GM18951 (cell line): ENCODE measurements around the gene OPCML.

ENCODE experiments used
- POLR2A ChIP-seq: IDR thresholded peaks from 4 replicates; pipeline ENCODE4 v1.6.1; 2011; ENCODE audit warnings: mild to moderate bottlenecking; ENCODE audit not compliant: insufficient read length, insufficient read depth; ENCODE audit errors: extremely low read depth
- in situ Hi-C: fragments of 300-500 bp; cut with MboI; formaldehyde crosslinking; loops from one replicate; pipeline ENCODE4 v1.12.0; 2022; ENCODE audit warnings: low sequenced_read_pairs, mixed read lengths, inconsistent platforms; ENCODE audit not compliant: unreplicated experiment

Gene OPCML

DNA sequence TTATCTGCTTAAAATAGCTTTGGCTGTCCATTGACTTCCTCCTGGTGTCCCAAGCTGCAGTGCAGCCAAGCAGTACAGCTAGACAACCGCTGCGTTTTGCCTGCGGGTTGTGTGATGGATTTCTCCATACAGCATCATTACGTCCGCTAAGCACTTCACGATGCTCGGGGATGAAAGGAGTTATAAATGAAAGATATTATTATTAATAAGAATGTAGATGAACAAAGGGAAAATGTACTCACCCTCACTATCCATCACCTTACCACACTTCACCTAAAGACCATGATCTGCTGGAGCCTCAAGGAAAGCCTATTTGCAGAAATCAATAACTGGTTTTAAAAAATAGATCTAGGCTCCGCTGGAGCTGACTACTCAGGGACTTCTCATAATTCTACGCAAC, 509.1 kb downstream of the OPCML start:
- in situ Hi-C loops, result no loop called here
- no peak for TF ChIP-seq POLR2A

DNA sequence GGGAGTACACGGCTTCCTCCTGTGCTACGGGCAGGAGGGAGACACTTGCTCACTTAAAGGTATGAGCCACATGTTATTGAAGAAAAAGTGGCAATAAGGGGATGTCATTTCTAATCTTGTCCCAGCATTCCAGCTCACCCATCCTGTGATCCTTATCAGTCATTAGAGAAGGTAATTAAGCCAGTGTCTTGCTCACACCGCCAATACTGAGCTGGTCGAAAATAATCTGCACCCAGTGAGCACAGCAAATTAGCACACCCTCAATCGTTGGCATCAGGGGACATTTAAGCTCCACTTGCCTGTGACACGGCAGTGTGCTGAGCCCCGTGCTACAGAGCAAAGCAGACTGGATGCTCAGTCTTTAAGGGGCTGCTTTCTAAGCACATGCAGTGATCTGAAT, 510.7 kb downstream of the OPCML start:
- TF ChIP-seq POLR2A, result no peak
- in situ Hi-C loops, result no loop called here

DNA sequence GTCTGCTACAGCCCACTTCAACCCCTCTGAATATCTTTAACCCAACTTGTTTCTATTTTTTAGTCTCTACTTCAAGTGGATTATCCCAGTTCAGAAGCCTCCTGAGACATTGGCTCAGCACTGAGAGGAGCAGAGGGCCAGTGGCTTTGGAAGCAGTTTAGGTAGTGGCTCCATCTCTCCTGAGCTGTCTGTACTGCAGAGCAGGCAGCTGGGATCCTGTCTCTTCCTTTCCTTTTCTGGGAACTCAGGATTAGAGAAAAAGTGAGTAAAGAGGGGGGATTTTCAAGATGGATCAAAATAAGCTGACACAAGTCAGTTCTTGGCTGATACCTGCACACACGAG, 512.0 kb downstream of the OPCML start:
- no peak for TF ChIP-seq POLR2A
- in situ Hi-C loops, result no loop called here

DNA sequence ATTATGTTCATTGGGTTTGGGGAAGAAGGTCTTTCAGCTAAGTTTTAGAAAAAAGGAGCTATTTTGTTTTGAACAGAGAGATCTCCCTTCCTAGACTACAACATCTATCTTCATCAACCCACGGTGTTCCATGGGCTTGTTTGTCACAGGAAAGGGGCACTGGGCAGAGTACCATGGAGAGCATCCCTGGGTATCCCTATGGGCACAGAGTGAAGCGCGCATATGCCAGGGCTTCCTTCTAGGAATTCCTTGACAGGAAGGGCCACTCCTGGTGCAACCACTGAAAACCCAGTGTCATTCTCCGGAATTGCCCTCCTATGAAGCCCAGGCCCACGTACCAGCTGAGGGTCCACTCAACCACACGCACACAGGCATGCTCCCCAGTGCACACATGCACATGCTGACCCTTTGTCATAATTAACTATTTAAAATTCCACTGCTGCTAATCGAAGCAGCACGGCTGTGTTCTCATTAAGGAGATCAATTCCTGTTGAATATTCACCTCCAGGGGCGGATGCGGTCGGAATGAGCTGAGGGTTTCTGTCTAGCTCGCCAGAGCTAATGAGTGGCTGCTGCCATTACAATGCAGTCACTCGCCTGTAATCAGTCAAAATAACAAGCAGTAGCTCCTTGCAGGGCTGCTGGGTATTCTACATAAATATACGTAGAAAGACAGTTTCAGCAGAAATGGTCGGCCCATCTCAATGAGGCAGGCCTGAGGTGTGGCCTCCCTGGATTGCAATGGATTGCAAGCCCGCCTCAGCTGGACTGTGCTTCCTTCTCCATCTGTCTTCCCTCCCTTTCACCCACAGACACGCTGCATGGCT, 512.5 kb downstream of the OPCML start:
- TF ChIP-seq POLR2A, result no peak
- in situ Hi-C loops, result no loop called here

DNA sequence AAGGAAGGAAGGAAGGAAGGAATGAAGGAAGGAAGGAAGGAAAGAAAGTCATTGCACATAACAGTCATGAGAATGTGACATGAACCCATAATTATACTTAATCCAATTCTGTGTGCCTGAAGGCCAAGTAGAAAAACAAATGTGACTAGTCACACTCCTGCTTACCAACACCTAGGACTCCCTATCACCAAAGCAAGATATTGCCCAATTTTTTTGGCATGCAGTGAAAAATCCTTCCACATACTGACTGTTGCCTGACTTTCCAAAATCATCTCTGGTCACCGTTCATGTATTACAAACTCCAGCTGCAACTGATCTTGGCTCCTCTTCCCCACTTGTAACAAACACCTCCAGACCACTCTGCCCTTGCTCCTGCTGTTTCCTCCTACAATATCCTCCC, 516.8 kb downstream of the OPCML start:
- in situ Hi-C loops, result no loop called here

DNA sequence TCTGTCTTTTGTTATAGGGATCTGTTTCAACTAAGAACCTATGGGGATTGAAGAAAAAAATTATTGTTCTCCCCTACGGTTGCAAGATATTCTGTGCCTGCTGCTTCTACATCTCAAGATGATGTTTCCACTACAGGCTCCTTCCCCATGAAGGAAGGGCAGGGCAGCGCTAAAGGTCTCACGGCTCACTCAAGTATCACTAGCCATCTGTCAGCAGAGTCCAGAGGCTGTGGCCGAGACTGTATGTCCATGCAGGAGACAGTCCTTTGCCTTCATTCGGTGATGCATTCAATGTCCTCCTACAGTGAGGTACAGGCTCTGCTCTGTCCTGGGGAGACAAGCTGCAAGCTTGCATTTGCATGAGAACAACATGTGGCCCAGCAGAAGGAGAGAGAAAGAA, 518.0 kb downstream of the OPCML start:
- in situ Hi-C loops, result no loop called here

More for the DNA sequence above, 516.8 kb downstream of the OPCML start:
- no peak for TF ChIP-seq POLR2A

DNA sequence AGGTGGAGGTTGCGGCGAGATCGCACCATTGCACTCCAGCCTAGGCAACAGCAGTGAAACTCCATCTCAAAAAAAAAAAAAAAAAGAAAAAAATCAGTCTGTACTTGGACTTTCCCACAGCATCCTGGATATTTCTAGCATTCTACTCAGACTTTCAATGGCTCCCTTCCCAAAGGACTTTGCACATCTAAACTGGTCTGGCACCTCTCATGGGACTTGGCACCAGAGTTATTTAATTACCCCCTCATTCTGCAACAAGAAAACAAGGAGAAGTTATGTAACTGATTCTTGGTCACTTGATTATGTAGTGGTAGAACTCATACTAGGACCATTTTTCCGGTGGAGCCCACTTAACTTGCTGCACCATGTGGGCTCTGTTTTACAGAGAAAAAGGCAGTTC, 519.5 kb downstream of the OPCML start:
- in situ Hi-C loops, result no loop called here
- TF ChIP-seq POLR2A, result no peak

More for the DNA sequence above, 518.0 kb downstream of the OPCML start:
- TF ChIP-seq POLR2A, result no peak

DNA sequence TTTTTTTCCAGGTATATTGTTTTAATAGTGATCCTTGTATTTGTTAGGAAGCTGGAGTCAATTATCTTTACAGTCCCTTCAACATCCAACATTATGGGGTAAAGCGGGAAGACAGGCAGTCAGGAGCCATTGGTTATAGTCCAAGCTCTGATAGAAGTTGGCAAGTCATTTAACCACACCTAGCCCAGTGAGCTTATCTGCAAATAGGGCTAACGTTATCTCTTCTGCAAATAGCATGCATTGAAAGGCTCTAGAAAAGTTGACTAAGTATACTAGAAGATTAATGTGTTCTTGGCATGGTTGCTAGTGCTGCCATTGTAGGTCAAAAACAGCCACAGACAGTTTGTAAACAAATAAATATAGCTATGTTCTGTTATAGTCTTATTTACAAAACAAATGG, 520.7 kb downstream of the OPCML start:
- in situ Hi-C loops, result no loop called here
- no peak for TF ChIP-seq POLR2A

DNA sequence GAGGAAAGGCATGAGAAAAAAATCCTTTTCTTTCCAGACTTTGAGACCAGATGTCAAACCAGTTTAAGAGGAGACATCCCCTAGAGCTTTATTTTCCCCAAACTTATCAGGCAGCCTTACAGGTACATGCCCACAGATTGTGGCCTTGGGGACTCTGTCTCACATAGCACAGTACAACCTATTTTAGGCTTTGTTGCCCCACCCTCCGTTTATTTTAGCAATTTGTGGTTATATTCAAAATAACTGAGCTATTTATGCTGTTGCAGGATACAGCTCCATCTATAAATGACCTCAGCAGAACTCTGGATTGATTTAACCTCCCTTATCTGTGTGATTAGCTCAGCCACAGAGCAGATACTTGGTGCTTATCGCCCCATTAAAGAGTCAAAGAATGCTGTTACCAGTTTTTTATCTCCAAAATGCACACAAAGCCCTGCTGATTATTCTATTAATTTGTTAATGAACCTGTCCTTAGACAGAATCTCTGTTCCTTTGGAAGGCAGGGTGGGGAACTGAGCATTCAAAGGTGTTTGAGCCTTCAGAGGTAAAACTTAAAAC, 525.2 kb downstream of the OPCML start:
- TF ChIP-seq POLR2A, result no peak
- in situ Hi-C loops, result no loop called here

DNA sequence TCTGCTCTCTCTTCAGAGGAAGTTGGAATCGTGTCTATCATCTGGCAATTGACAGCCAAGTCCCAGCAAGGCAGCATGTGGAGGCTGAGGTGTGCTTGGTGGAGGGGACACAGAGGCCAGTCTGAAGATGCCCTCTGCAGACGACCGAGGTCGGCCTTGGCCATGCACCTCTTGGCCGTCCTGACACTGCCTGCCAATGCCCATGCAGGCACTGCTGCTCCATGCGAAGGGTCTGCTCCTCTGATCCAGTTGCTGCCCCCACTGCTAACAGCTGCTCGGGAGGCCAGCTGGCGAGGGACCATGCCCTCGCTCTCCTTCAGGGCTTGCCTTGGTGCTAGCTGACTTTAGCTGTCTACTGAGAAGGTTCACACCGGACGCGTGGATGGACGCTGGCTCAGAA, 527.9 kb downstream of the OPCML start:
- in situ Hi-C loops, result no loop called here
- TF ChIP-seq POLR2A, result no peak

DNA sequence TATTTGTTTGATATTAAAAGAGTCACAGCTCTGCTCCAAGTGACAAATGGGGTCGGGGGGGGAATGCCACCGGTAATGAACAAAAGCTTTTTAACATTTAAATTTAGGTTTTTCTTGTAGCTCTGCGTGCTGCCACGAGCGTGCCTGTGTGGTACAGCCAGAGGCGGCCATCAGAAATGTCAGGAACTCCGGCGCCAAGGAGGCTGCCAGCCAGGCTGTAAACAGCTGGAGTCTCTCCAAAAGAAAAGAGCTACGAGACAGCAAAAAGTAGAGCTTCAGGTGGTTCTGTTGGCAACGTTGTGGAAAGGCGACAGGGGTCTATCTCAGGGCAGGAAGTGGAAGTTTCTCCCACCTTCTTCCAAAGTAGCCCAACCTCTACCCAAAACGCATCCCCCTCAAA, 532.8 kb downstream of the OPCML start:
- no peak for TF ChIP-seq POLR2A
- in situ Hi-C loops, result no loop called here

DNA sequence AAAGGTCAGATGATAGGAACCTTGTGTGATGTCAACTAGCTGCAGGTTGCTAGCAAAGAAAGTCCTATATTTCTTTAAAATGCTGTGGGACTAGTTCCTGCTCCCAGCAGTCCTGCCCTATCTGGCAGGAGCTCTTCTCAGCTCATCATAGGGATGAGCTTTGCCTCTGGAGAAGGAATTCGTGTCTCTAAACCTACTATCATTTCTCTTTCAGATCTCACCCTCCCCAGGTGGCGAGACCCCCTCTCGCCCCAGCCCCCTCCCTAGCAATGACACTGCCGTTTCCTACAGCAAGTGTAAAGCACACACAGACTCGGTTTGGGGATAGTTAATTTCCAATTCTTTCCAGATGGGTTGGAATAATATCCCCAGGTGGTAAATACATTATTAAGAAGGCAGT, 533.3 kb downstream of the OPCML start:
- in situ Hi-C loops, result no loop called here
- TF ChIP-seq POLR2A, result no peak

DNA sequence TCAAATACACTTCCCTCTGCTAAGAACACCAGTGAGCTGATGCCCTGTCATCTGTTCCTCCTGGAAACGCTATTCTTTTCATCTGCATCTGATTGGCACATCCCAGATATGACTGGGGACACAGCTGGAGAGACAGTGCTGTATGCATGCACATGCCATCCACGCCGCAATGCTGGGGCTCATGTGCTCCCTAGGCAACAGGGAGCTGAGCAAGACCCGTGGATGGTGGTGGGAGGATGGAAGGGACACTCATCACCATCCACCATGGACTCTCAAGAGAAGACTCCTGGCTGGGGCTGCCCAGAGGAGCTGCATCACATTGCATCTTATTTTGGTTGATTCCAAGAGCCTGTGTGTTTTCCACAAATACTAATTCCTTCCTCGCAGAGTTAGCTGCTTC, 534.9 kb downstream of the OPCML start:
- no peak for TF ChIP-seq POLR2A
- in situ Hi-C loops, result no loop called here

DNA sequence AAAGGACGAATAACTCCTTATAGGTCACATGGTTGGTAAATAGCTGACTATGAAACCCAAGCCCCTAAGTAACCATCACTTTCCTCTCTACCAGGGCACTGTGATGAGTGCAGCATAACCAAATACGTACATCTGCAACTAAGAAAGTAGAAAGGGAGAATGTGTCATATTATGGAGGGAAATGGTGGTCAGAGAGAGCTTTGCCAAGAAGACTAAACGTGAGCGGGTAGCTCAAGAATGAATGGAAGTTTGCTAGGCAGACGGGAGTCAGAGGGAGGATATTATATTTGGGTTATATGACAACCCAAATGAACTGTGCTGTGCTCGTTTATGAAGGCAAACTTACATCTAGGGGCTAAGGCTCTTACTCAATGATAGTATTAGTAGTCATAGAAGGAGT, 537.3 kb downstream of the OPCML start:
- in situ Hi-C loops, result no loop called here

More for the DNA sequence above, 537.3 kb downstream of the OPCML start:
- TF ChIP-seq POLR2A, result no peak
